Fibroblast of lung (primary cell): ENCODE data around the gene TRIM71.

Experiments
- EZH2 ChIP-seq: IDR thresholded peaks from 2 replicates; pipeline ENCODE4 v1.5.1; 2012; ENCODE audit warnings: low read length, control low read depth, mild to moderate bottlenecking; ENCODE audit errors: missing control alignments
- TF ChIP-seq, protein P1 (sequence below), 2 donors: IDR thresholded peaks in 1 of 2; conservative IDR thresholded peaks in 1 of 2; 1 replicate in 1 of 2; 2 replicates in 1 of 2; pipeline ENCODE4 v1.5.1; 2011 to 2012; ENCODE audit warnings: low read length in 2 of 2, control low read depth in 1 of 2, inconsistent platforms in 1 of 2, low read depth in 1 of 2, mild to moderate bottlenecking in 1 of 2

DNA sequence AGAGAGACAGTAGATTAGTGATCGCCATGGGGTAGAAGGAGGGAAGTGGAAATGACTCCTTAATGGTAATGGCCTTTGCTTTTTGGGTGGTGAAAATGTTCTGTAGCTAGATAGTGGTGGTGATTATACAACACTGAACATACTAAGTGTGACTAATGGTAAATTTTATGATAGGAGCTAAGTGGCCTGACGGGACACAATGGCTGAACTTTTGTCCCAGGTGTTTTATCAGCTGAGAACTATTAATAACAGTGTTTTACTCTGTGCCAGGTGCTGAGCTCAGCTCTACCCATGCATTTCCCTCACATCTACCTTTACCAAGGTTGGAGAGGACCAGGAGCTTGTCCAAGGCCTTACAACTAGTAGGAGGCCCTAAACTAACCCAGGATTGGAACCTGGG is 66.8 kb downstream of the TRIM71 start:
- TF ChIP-seq, protein P1, sequence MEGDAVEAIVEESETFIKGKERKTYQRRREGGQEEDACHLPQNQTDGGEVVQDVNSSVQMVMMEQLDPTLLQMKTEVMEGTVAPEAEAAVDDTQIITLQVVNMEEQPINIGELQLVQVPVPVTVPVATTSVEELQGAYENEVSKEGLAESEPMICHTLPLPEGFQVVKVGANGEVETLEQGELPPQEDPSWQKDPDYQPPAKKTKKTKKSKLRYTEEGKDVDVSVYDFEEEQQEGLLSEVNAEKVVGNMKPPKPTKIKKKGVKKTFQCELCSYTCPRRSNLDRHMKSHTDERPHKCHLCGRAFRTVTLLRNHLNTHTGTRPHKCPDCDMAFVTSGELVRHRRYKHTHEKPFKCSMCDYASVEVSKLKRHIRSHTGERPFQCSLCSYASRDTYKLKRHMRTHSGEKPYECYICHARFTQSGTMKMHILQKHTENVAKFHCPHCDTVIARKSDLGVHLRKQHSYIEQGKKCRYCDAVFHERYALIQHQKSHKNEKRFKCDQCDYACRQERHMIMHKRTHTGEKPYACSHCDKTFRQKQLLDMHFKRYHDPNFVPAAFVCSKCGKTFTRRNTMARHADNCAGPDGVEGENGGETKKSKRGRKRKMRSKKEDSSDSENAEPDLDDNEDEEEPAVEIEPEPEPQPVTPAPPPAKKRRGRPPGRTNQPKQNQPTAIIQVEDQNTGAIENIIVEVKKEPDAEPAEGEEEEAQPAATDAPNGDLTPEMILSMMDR (conservative IDR thresholded peaks at IDR 0.05 in 1 of 2, IDR thresholded peaks at IDR 0.05 in 1 of 2; ENCODE audit: low read depth in 1 of 2, low read length in 2 of 2), result no peak
- no peak for TF ChIP-seq EZH2
